Vagina (tissue), 2 donors: ENCODE results near the gene USP49.

Experiments
- POLR2A ChIP-seq, 2 donors: fragments of 450-650 bp; IDR thresholded peaks; one replicate each; pipeline ENCODE4 v1.6.1; 2017; ENCODE audit warnings: antibody characterized with exemption in 2 of 2, mild to moderate bottlenecking in 2 of 2, moderate library complexity in 2 of 2
- POLR2AphosphoS5 ChIP-seq, 2 donors: sonication (generic); formaldehyde crosslinking; IDR thresholded peaks; one replicate each; pipeline ENCODE4 v1.9.0; 2017; ENCODE audit warnings: antibody characterized with exemption in 2 of 2, mild to moderate bottlenecking in 2 of 2, low read depth in 1 of 2; ENCODE audit not compliant: insufficient read depth in 1 of 2
- TF ChIP-seq, protein P1 (sequence below), 3 experiments: fragments of 450-650 bp in 2 of 3; fragments of 200-600 bp in 1 of 3; sonication (generic) in 1 of 3; IDR thresholded peaks; one replicate each; pipeline ENCODE4 v1.5.1; 2017 to 2019; ENCODE audit warnings: antibody characterized with exemption in 3 of 3, mild to moderate bottlenecking in 2 of 3, moderate library complexity in 2 of 3

DNA sequence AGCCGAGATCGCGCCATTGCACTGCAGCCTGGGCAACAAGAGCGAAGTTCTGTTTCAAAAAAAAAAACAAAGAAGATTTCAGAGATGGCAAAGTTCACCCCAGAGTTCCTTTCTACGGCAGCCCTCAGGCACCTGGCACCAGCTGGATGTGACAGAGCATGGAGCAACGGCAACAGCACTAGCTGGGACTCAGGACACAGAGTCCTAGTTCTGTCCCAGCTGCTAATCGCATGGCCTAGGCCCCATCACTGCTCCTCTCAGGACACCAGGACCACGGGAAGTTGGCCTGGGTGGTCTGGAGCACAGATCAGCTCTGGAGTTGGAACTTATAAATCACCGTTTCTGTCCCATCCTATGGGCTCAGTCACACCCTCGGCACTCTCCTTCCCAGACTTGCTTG, 149.1 kb downstream of the USP49 start:
- TF ChIP-seq POLR2A (IDR thresholded peaks at IDR 0.05) (no peak), POLR2AphosphoS5 (IDR thresholded peaks at IDR 0.05; ENCODE audit: insufficient read depth in 1 of 2, low read depth in 1 of 2) (no peak)
- TF ChIP-seq, protein P1, sequence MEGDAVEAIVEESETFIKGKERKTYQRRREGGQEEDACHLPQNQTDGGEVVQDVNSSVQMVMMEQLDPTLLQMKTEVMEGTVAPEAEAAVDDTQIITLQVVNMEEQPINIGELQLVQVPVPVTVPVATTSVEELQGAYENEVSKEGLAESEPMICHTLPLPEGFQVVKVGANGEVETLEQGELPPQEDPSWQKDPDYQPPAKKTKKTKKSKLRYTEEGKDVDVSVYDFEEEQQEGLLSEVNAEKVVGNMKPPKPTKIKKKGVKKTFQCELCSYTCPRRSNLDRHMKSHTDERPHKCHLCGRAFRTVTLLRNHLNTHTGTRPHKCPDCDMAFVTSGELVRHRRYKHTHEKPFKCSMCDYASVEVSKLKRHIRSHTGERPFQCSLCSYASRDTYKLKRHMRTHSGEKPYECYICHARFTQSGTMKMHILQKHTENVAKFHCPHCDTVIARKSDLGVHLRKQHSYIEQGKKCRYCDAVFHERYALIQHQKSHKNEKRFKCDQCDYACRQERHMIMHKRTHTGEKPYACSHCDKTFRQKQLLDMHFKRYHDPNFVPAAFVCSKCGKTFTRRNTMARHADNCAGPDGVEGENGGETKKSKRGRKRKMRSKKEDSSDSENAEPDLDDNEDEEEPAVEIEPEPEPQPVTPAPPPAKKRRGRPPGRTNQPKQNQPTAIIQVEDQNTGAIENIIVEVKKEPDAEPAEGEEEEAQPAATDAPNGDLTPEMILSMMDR (IDR thresholded peaks at IDR 0.05) = no peak
